GM21529 (cell line): ENCODE results near the gene MYL10.
"Not testable (repeated sequence)": the region's sequence is repeated elsewhere in the genome, so short reads cannot be mapped to it uniquely, and the experiment has no call there.

Experiments used
- ATAC-seq: cut with Tn5 transposase; IDR thresholded peaks from one replicate; pipeline ENCODE4 v1.9.1; 2021; ENCODE audit not compliant: unreplicated experiment

Gene MYL10

GRCh38 chr7:101657171-101657570 is 28.1 kb upstream of the MYL10 start:
- ATAC-seq: no peak

GRCh38 chr7:101651112-101651511 is 22.0 kb upstream of the MYL10 start:
- ATAC-seq: no peak

GRCh38 chr7:101650579-101651081 is 21.5 kb upstream of the MYL10 start:
- ATAC-seq: no peak

- ATAC-seq: not testable (repeated sequence)
Observed at GRCh38 chr7:101647876-101648275, 18.8 kb upstream of the MYL10 start.

- ATAC-seq: no peak
Observed at GRCh38 chr7:101645951-101646350, 16.9 kb upstream of the MYL10 start.

- no peak for ATAC-seq
Observed at GRCh38 chr7:101644879-101645278, 15.8 kb upstream of the MYL10 start.

- not testable (repeated sequence) for ATAC-seq
Observed at GRCh38 chr7:101639127-101639526, 10.0 kb upstream of the MYL10 start.

- no peak for ATAC-seq
Observed at GRCh38 chr7:101636822-101637623, 7.9 kb upstream of the MYL10 start.

- no peak for ATAC-seq
Observed at GRCh38 chr7:101635484-101635883, 6.4 kb upstream of the MYL10 start.

GRCh38 chr7:101634196-101634717 is 5.2 kb upstream of the MYL10 start:
- ATAC-seq: no peak

- ATAC-seq: no peak
Observed at GRCh38 chr7:101633511-101633910, 4.4 kb upstream of the MYL10 start.

- ATAC-seq: no peak
Observed at GRCh38 chr7:101632641-101633040, 3.5 kb upstream of the MYL10 start.

- ATAC-seq: no peak
Observed at GRCh38 chr7:101631224-101631714, 2.2 kb upstream of the MYL10 start.

- no peak for ATAC-seq
Observed at GRCh38 chr7:101630591-101630990, 1.5 kb upstream of the MYL10 start.

- ATAC-seq: no peak
Observed at GRCh38 chr7:101628522-101628921, 574 bp downstream of the MYL10 start.

- no peak for ATAC-seq
Observed at GRCh38 chr7:101626758-101627157, 2.3 kb downstream of the MYL10 start.

- ATAC-seq: no peak
Observed at GRCh38 chr7:101626069-101626671, 2.9 kb downstream of the MYL10 start.

- no peak for ATAC-seq
Observed at GRCh38 chr7:101625031-101625791, 3.9 kb downstream of the MYL10 start.

- no peak for ATAC-seq
Observed at GRCh38 chr7:101624246-101625001, 4.7 kb downstream of the MYL10 start.

GRCh38 chr7:101622609-101623173 is 6.4 kb downstream of the MYL10 start:
- ATAC-seq: no peak
